SK-N-SH treated with all-trans-retinoic acid at 6 μM for 48 hours (cell line): ENCODE results near the gene PRR14L.

Experiments used
- ATAC-seq: fragments of 200-7000 bp; cut with Tn5 transposase; 3 replicates; pipeline ENCODE4 v1.9.1; 2020; ENCODE audit warnings: mild to moderate bottlenecking, moderate library complexity
- ARNTL ChIP-seq: fragments of 450-650 bp; formaldehyde crosslinking; IDR thresholded peaks from 2 replicates; pipeline ENCODE4 v1.5.0; 2020; ENCODE audit warnings: low read depth, mild to moderate bottlenecking, moderate library complexity, borderline replicate concordance
- BACH2 ChIP-seq: fragments of 250-450 bp; sonication (Bioruptor Pico); IDR thresholded peaks from 2 replicates; pipeline ENCODE4 v1.9.0; 2021; ENCODE audit warnings: mild to moderate bottlenecking, borderline replicate concordance
- ESRRG ChIP-seq: fragments of 250-450 bp; sonication (Bioruptor Pico); IDR thresholded peaks from 2 replicates; pipeline ENCODE4 v1.6.1; 2021; ENCODE audit warnings: mild to moderate bottlenecking
- GLIS3 ChIP-seq: fragments of 250-450 bp; sonication (Bioruptor Pico); IDR thresholded peaks from 2 replicates; pipeline ENCODE4 v1.5.0; 2020; ENCODE audit warnings: mild to moderate bottlenecking, moderate library complexity
- ISL1 ChIP-seq: fragments of 250-450 bp; sonication (Bioruptor Pico); IDR thresholded peaks from 2 replicates; pipeline ENCODE4 v2.1.2; 2022; ENCODE audit warnings: mild to moderate bottlenecking, moderate library complexity
- OSR1 ChIP-seq: fragments of 250-450 bp; sonication (Bioruptor Pico); IDR thresholded peaks from 2 replicates; pipeline ENCODE4 v1.8.0; 2022; ENCODE audit warnings: moderate library complexity, mild to moderate bottlenecking, inconsistent platforms
- PPARA ChIP-seq: fragments of 250-450 bp; sonication (Bioruptor Pico); IDR thresholded peaks from 2 replicates; pipeline ENCODE4 v1.5.0; 2020; ENCODE audit warnings: mild to moderate bottlenecking, borderline replicate concordance
- RARB ChIP-seq: fragments of 250-450 bp; sonication (Bioruptor Pico); IDR thresholded peaks from 2 replicates; pipeline ENCODE4 v1.8.0; 2021; ENCODE audit warnings: mild to moderate bottlenecking, moderate library complexity
- SNAI2 ChIP-seq: fragments of 250-450 bp; sonication (Bioruptor Pico); IDR thresholded peaks from 2 replicates; pipeline ENCODE4 v1.5.0; 2020; ENCODE audit warnings: mild to moderate bottlenecking, moderate library complexity
- TCF4 ChIP-seq: fragments of 250-450 bp; sonication (Bioruptor Pico); IDR thresholded peaks from 2 replicates; pipeline ENCODE4 v1.8.0; 2021; ENCODE audit warnings: mild to moderate bottlenecking, moderate library complexity, borderline replicate concordance
- TOX ChIP-seq: fragments of 250-450 bp; sonication (Bioruptor Pico); IDR thresholded peaks from 2 replicates; pipeline ENCODE4 v1.8.0; 2021; ENCODE audit warnings: mild to moderate bottlenecking, moderate library complexity, borderline replicate concordance
- ZC3H10 ChIP-seq: fragments of 250-450 bp; sonication (Bioruptor Pico); IDR thresholded peaks from 2 replicates; pipeline ENCODE4 v1.5.1; 2021; ENCODE audit warnings: mild to moderate bottlenecking, moderate library complexity
- ZFP3 ChIP-seq: fragments of 250-450 bp; sonication (Bioruptor Pico); IDR thresholded peaks from 2 replicates; pipeline ENCODE4 v1.5.0; 2020; ENCODE audit warnings: mild to moderate bottlenecking, moderate library complexity
- ZFP30 ChIP-seq: fragments of 450-650 bp; formaldehyde crosslinking; IDR thresholded peaks from 2 replicates; pipeline ENCODE4 v1.5.0; 2022; ENCODE audit warnings: mild to moderate bottlenecking, moderate library complexity
- ZNF565 ChIP-seq: fragments of 450-650 bp; formaldehyde crosslinking; conservative IDR thresholded peaks from 2 replicates; pipeline ENCODE4 v1.5.0; 2020; ENCODE audit warnings: low read depth, mild to moderate bottlenecking, moderate library complexity
- ZNF70 ChIP-seq: fragments of 450-650 bp; formaldehyde crosslinking; IDR thresholded peaks from 2 replicates; pipeline ENCODE4 v1.5.0; 2020; ENCODE audit warnings: mild to moderate bottlenecking, moderate library complexity
- TF ChIP-seq, protein P1 (sequence below): fragments of 250-450 bp; sonication (Bioruptor Pico); IDR thresholded peaks from 2 replicates; pipeline ENCODE4 v1.5.0; 2020; ENCODE audit warnings: mild to moderate bottlenecking, moderate library complexity
- TF ChIP-seq, protein P2 (sequence below): fragments of 250-450 bp; sonication (Bioruptor Pico); IDR thresholded peaks from 2 replicates; pipeline ENCODE4 v1.5.1; 2021; ENCODE audit warnings: mild to moderate bottlenecking, moderate library complexity
- TF ChIP-seq, protein P3 (sequence below): fragments of 250-450 bp; sonication (Bioruptor Pico); IDR thresholded peaks from 2 replicates; pipeline ENCODE4 v1.8.0; 2020; ENCODE audit warnings: mild to moderate bottlenecking, moderate library complexity, borderline replicate concordance
- TF ChIP-seq, protein P4 (sequence below): fragments of 250-450 bp; sonication (Bioruptor Pico); IDR thresholded peaks from 2 replicates; pipeline ENCODE4 v1.8.0; 2021; ENCODE audit warnings: low read depth, mild to moderate bottlenecking, moderate library complexity, borderline replicate concordance

Gene PRR14L

DNA sequence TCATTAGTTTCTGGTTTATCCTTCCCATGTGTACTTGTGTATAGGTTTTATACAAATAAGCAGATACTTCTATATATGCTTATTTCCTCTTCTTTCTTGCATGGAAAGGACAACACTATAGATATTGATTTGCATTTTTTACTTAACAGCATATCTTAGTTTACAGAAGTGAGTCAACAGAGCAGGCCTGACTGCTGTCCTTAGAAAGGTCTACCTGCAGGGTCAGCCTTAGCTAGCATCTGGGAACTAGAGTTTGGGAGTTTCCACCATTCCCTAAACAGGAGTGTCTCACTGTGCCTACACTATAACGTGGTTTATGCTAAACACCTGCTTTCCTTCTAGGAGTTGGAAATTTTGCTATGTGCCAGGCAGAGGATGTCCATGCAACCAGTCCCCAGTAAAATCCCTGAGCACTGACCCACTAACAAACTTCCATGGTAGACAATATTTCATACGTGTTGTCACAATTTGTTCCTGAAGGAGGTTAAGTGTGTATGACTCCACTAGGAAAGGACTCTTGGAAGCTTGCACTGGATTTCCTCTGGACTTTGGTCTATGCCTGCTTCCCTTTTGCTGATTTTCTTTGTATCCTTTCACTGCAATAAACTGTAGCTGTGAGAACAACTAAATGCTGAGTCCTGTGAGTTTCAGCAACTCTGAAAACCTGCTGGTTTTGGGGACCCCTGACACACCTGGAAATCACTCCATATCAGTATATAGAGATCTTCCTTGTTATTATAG lies 17.7 kb downstream of the PRR14L start:
- ATAC-seq, result no peak
- TF ChIP-seq, protein P1, sequence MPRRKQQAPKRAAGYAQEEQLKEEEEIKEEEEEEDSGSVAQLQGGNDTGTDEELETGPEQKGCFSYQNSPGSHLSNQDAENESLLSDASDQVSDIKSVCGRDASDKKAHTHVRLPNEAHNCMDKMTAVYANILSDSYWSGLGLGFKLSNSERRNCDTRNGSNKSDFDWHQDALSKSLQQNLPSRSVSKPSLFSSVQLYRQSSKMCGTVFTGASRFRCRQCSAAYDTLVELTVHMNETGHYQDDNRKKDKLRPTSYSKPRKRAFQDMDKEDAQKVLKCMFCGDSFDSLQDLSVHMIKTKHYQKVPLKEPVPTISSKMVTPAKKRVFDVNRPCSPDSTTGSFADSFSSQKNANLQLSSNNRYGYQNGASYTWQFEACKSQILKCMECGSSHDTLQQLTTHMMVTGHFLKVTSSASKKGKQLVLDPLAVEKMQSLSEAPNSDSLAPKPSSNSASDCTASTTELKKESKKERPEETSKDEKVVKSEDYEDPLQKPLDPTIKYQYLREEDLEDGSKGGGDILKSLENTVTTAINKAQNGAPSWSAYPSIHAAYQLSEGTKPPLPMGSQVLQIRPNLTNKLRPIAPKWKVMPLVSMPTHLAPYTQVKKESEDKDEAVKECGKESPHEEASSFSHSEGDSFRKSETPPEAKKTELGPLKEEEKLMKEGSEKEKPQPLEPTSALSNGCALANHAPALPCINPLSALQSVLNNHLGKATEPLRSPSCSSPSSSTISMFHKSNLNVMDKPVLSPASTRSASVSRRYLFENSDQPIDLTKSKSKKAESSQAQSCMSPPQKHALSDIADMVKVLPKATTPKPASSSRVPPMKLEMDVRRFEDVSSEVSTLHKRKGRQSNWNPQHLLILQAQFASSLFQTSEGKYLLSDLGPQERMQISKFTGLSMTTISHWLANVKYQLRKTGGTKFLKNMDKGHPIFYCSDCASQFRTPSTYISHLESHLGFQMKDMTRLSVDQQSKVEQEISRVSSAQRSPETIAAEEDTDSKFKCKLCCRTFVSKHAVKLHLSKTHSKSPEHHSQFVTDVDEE (CRISPR knock-in tag), result no peak
- TF ChIP-seq ZC3H10 (no peak), ISL1 (CRISPR knock-in tag) (no peak), SNAI2 (CRISPR knock-in tag) (no peak), GLIS3 (no peak), ZFP30 (CRISPR knock-in tag) (no peak), TOX (CRISPR knock-in tag) (no peak), OSR1 (CRISPR knock-in tag) (no peak), ESRRG (CRISPR knock-in tag) (no peak), ZNF565 (CRISPR knock-in tag) (no peak), RARB (no peak), PPARA (CRISPR knock-in tag) (no peak), ARNTL (CRISPR knock-in tag) (no peak), ZFP3 (CRISPR knock-in tag) (no peak), BACH2 (CRISPR knock-in tag) (no peak), ZNF70 (CRISPR knock-in tag) (no peak)
- TF ChIP-seq, protein P2, sequence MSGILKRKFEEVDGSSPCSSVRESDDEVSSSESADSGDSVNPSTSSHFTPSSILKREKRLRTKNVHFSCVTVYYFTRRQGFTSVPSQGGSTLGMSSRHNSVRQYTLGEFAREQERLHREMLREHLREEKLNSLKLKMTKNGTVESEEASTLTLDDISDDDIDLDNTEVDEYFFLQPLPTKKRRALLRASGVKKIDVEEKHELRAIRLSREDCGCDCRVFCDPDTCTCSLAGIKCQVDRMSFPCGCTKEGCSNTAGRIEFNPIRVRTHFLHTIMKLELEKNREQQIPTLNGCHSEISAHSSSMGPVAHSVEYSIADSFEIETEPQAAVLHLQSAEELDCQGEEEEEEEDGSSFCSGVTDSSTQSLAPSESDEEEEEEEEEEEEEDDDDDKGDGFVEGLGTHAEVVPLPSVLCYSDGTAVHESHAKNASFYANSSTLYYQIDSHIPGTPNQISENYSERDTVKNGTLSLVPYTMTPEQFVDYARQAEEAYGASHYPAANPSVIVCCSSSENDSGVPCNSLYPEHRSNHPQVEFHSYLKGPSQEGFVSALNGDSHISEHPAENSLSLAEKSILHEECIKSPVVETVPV, result no peak
- TF ChIP-seq, protein P3, sequence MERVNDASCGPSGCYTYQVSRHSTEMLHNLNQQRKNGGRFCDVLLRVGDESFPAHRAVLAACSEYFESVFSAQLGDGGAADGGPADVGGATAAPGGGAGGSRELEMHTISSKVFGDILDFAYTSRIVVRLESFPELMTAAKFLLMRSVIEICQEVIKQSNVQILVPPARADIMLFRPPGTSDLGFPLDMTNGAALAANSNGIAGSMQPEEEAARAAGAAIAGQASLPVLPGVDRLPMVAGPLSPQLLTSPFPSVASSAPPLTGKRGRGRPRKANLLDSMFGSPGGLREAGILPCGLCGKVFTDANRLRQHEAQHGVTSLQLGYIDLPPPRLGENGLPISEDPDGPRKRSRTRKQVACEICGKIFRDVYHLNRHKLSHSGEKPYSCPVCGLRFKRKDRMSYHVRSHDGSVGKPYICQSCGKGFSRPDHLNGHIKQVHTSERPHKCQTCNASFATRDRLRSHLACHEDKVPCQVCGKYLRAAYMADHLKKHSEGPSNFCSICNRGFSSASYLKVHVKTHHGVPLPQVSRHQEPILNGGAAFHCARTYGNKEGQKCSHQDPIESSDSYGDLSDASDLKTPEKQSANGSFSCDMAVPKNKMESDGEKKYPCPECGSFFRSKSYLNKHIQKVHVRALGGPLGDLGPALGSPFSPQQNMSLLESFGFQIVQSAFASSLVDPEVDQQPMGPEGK (CRISPR knock-in tag), result no peak
- TF ChIP-seq, all 23 proteins: peak for 0

DNA sequence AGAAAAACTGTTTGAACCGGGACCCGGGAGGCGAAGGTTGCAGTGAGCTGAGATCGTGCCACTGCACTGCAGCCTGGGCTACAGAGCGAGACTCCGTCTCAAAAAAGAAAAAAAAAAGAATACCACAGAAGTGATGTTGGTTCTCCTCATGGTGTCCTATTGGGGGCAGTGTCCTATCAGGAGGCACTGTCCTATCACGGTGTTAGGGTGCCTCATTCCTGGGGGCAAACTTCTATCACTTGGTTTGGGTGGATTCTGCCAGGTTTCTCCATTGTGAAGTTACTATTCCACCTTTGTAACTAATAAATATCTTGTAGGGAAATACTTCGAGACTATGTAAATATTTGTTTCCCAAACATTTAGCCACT lies 19.6 kb downstream of the PRR14L start:
- TF ChIP-seq, protein P2, result no peak
- TF ChIP-seq TCF4 (no peak), OSR1 (CRISPR knock-in tag) (no peak), ZC3H10 (no peak), ZFP30 (CRISPR knock-in tag) (no peak), SNAI2 (CRISPR knock-in tag) (no peak), ZNF565 (CRISPR knock-in tag) (no peak), ZFP3 (CRISPR knock-in tag) (no peak), ZNF70 (CRISPR knock-in tag) (no peak), BACH2 (CRISPR knock-in tag) (no peak), ARNTL (CRISPR knock-in tag) (no peak), PPARA (CRISPR knock-in tag) (no peak)
- TF ChIP-seq, protein P3 (CRISPR knock-in tag), result no peak
- TF ChIP-seq, protein P4, sequence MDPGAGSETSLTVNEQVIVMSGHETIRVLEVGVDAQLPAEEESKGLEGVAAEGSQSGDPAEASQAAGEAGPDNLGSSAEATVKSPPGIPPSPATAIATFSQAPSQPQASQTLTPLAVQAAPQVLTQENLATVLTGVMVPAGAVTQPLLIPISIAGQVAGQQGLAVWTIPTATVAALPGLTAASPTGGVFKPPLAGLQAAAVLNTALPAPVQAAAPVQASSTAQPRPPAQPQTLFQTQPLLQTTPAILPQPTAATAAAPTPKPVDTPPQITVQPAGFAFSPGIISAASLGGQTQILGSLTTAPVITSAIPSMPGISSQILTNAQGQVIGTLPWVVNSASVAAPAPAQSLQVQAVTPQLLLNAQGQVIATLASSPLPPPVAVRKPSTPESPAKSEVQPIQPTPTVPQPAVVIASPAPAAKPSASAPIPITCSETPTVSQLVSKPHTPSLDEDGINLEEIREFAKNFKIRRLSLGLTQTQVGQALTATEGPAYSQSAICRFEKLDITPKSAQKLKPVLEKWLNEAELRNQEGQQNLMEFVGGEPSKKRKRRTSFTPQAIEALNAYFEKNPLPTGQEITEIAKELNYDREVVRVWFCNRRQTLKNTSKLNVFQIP, result no peak
- TF ChIP-seq, all 23 proteins: peak for 0
- ATAC-seq, result no peak
